Thoracic aorta (tissue), 2 donors: ENCODE data around the gene RNASE12. TPM values are rescaled to one million over a fixed set of nuclear protein-coding genes. Genes with fewer than 3 reads are reported as not detected.
"Not testable (repeated sequence)": the region's sequence is repeated elsewhere in the genome, so short reads cannot be mapped to it uniquely, and the experiment has no call there.

Source experiments
- ATAC-seq: fragments of 150-250 bp; one replicate; pipeline ENCODE4 v1.8.0; 2017; ENCODE audit warnings: low read depth; ENCODE audit not compliant: insufficient number of reproducible peaks, low FRiP score
- DNase-seq: peaks from one replicate; pipeline ENCODE4 v3.0.0-alpha.2; 2020; ENCODE audit warnings: low spot score
- H3K27ac ChIP-seq, 2 donors: fragments of 200-600 bp; sonication (generic); 1 replicate in 1 of 2; 2 replicates in 1 of 2; pipeline ENCODE4 v1.5.1; 2016; ENCODE audit warnings: mild to moderate bottlenecking in 2 of 2, moderate library complexity in 2 of 2
- H3K27me3 ChIP-seq: fragments of 200-600 bp; sonication (generic); replicated peaks from 2 replicates; pipeline ENCODE4 v1.6.0; 2016; ENCODE audit warnings: mild to moderate bottlenecking; ENCODE audit not compliant: insufficient read depth
- H3K36me3 ChIP-seq: fragments of 200-600 bp; sonication (generic); one replicate; pipeline ENCODE4 v1.5.1; 2016
- H3K4me1 ChIP-seq, 2 donors: fragments of 200-600 bp; sonication (generic); 1 replicate in 1 of 2; 2 replicates in 1 of 2; pipeline versions ENCODE4 v1.5.1 to v1.6.0; 2016; ENCODE audit warnings: low read depth in 2 of 2, mild to moderate bottlenecking in 1 of 2; ENCODE audit not compliant: control insufficient read depth in 1 of 2
- H3K4me3 ChIP-seq: fragments of 200-600 bp; sonication (generic); 2 replicates; pipeline ENCODE4 v1.5.1; 2016; ENCODE audit warnings: mild to moderate bottlenecking
- H3K9me3 ChIP-seq: fragments of 200-600 bp; sonication (generic); 2 replicates; pipeline ENCODE4 v1.5.1; 2016
- CTCF ChIP-seq: fragments of 200-600 bp; sonication (generic); IDR thresholded peaks from one replicate; pipeline ENCODE4 v1.5.1; 2019; ENCODE audit warnings: antibody characterized with exemption
- total RNA-seq, 2 donors: library from RNA; depleted of rRNA; stranded (reverse); fragments of >200 nt; gene quantifications; one replicate each; pipeline versions ENCODE4 v1.1.0 to v1.2.3, GENCODE V29; 2016

The RNASE12 gene
- total RNA-seq, 2 donors from 2014 or later: not detected

GRCh38 chr14:20603813-20604690, 12.9 kb upstream of the RNASE12 start:
- DNase-seq (no peak), ATAC-seq (no peak)

GRCh38 chr14:20602583-20602982, 11.4 kb upstream of the RNASE12 start:
- Histone ChIP-seq H3K27me3 (no peaks in the 10 kb centered on the region), H3K4me3 (no peak overlapping the region), H3K9me3 (no peaks in the 10 kb centered on the region), H3K4me1 (no peaks in the 10 kb centered on the region), H3K36me3 (no peaks in the 10 kb centered on the region), H3K27ac (no peak overlapping the region)
- TF ChIP-seq CTCF: no peak
- DNase-seq (no peak), ATAC-seq (no peak)

More at GRCh38 chr14:20603813-20604690, 12.9 kb upstream of the RNASE12 start:
- Histone ChIP-seq H3K27me3 (no peaks in the 10 kb centered on the region), H3K4me3 (no peak overlapping the region), H3K36me3 (no peaks in the 10 kb centered on the region), H3K27ac (no peak overlapping the region), H3K4me1 (no peaks in the 10 kb centered on the region), H3K9me3 (no peaks in the 10 kb centered on the region)
- TF ChIP-seq CTCF: no peak

- Histone ChIP-seq H3K36me3 (no peaks in the 10 kb centered on the region), H3K9me3 (no peaks in the 10 kb centered on the region), H3K27me3 (no peaks in the 10 kb centered on the region), H3K4me1 (no peaks in the 10 kb centered on the region), H3K4me3 (no peak overlapping the region), H3K27ac (no peak overlapping the region)
- DNase-seq (no peak), ATAC-seq (no peak)
- TF ChIP-seq CTCF: no peak
Measured at GRCh38 chr14:20601522-20601921, 10.3 kb upstream of the RNASE12 start.

- no peak for DNase-seq
- ATAC-seq: no peak
- TF ChIP-seq CTCF: no peak
- H3K9me3 ChIP-seq: no peaks in the 10 kb centered on the region
- H3K27me3 ChIP-seq: no peaks in the 10 kb centered on the region
- no peaks in the 10 kb centered on the region for H3K4me1 ChIP-seq
- H3K4me3 ChIP-seq: no peak overlapping the region
- H3K36me3 ChIP-seq: no peaks in the 10 kb centered on the region
- H3K27ac ChIP-seq: no peak overlapping the region
Measured at GRCh38 chr14:20597108-20597507, 5.9 kb upstream of the RNASE12 start.

GRCh38 chr14:20595726-20596125, 4.5 kb upstream of the RNASE12 start:
- not testable (repeated sequence) for H3K4me3 ChIP-seq, H3K4me1 ChIP-seq, H3K9me3 ChIP-seq, DNase-seq, H3K27ac ChIP-seq, H3K36me3 ChIP-seq, H3K27me3 ChIP-seq, ATAC-seq
